Vagina (tissue), 2 donors: ENCODE results near the gene TEK. TPM values are rescaled to one million over a fixed set of nuclear protein-coding genes. Genes with fewer than 3 reads are reported as not detected.

Experiments used
- DNase-seq, 2 donors: peaks; one replicate each; pipeline ENCODE4 v3.0.0-alpha.2; 2017; ENCODE audit errors: extremely low spot score in 2 of 2
- H3K27ac ChIP-seq: fragments of 200-600 bp; sonication (generic); one replicate; pipeline ENCODE4 v1.5.1; 2019
- H3K27me3 ChIP-seq: fragments of 200-600 bp; sonication (generic); one replicate; pipeline ENCODE4 v1.5.1; 2019
- H3K36me3 ChIP-seq, 2 donors: fragments of 200-600 bp; sonication (generic); one replicate each; pipeline ENCODE4 v1.5.1; 2017 to 2019
- H3K4me1 ChIP-seq: fragments of 200-600 bp; sonication (generic); one replicate; pipeline ENCODE4 v1.5.1; 2019
- H3K4me3 ChIP-seq, 2 donors: fragments of 200-600 bp; sonication (generic); 1 replicate in 1 of 2; 2 replicates in 1 of 2; pipeline ENCODE4 v1.5.1; 2016 to 2019
- H3K9me3 ChIP-seq: fragments of 200-600 bp; sonication (generic); one replicate; pipeline ENCODE4 v1.5.1; 2019
- POLR2A ChIP-seq, 2 donors: fragments of 450-650 bp; IDR thresholded peaks; one replicate each; pipeline ENCODE4 v1.6.1; 2017; ENCODE audit warnings: antibody characterized with exemption in 2 of 2, mild to moderate bottlenecking in 2 of 2, moderate library complexity in 2 of 2
- POLR2AphosphoS5 ChIP-seq, 2 donors: sonication (generic); formaldehyde crosslinking; IDR thresholded peaks; one replicate each; pipeline ENCODE4 v1.9.0; 2017; ENCODE audit warnings: antibody characterized with exemption in 2 of 2, mild to moderate bottlenecking in 2 of 2, low read depth in 1 of 2; ENCODE audit not compliant: insufficient read depth in 1 of 2
- intact Hi-C: fragments of 100-400 bp; cut with DNase I; formaldehyde crosslinking; loops from one replicate; pipeline ENCODE4 v1.15.1; 2023
- total RNA-seq: library from RNA; depleted of rRNA; stranded (reverse); fragments of >200 nt; gene quantifications from one replicate; pipeline ENCODE4 v1.2.3, GENCODE V29; 2016
- TF ChIP-seq, protein P1 (sequence below), 3 experiments: fragments of 450-650 bp in 2 of 3; fragments of 200-600 bp in 1 of 3; sonication (generic) in 1 of 3; IDR thresholded peaks; one replicate each; pipeline ENCODE4 v1.5.1; 2017 to 2019; ENCODE audit warnings: antibody characterized with exemption in 3 of 3, mild to moderate bottlenecking in 2 of 3, moderate library complexity in 2 of 3

The TEK gene
- total RNA-seq, 1 donor from 2014 or later = 12.5 TPM

DNA sequence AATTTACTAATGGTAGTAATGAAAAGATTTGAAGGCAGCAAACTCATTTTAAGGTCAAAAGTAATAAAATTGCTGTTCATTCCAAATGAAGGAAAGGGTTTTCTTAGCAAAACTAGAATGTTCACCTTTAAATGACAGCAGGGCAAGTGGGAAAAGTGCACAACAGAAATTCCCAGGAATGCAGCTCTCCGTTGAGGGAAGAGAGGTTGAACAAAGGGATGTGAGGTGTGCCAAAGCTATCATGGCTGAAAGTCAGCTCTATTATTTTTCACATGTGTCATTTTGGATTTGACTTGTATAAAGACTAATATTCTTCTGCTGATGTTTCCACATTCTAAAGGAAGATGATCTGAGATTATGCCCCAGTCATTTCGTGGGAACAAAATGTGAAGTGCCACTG, 51.6 kb downstream of the TEK start:
- intact Hi-C loops = no loop called here
- DNase-seq = no peak
- H3K27me3 ChIP-seq = no peaks in the 10 kb centered on the region
- H3K36me3 ChIP-seq = no peaks in the 10 kb centered on the region
- TF ChIP-seq, protein P1, sequence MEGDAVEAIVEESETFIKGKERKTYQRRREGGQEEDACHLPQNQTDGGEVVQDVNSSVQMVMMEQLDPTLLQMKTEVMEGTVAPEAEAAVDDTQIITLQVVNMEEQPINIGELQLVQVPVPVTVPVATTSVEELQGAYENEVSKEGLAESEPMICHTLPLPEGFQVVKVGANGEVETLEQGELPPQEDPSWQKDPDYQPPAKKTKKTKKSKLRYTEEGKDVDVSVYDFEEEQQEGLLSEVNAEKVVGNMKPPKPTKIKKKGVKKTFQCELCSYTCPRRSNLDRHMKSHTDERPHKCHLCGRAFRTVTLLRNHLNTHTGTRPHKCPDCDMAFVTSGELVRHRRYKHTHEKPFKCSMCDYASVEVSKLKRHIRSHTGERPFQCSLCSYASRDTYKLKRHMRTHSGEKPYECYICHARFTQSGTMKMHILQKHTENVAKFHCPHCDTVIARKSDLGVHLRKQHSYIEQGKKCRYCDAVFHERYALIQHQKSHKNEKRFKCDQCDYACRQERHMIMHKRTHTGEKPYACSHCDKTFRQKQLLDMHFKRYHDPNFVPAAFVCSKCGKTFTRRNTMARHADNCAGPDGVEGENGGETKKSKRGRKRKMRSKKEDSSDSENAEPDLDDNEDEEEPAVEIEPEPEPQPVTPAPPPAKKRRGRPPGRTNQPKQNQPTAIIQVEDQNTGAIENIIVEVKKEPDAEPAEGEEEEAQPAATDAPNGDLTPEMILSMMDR (IDR thresholded peaks at IDR 0.05) = no peak
- TF ChIP-seq POLR2A (IDR thresholded peaks at IDR 0.05) = no peak
- no peak for TF ChIP-seq POLR2AphosphoS5 (IDR thresholded peaks at IDR 0.05; ENCODE audit: insufficient read depth in 1 of 2, low read depth in 1 of 2)
- H3K4me3 ChIP-seq = no peak overlapping the region
- no peaks in the 10 kb centered on the region for H3K4me1 ChIP-seq
- no peaks in the 10 kb centered on the region for H3K9me3 ChIP-seq
- no peak overlapping the region for H3K27ac ChIP-seq

DNA sequence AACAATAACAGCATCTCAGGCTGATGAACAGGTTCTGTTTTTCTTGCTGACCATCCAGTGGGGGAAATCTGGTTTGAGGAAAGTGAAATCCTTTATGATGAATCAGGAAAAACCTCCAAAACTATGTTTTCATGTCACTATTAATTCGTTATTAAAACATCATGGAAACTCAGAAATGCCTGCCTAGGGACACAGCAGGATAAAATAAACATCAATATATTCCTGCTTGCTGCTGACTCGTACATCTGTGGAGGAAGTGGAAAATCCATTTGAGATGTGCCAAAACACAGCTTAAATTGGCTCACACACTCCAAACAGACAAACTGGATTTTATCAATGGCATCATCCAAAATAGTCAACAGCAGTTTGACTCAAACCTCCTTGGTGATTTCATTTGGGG, 53.0 kb downstream of the TEK start:
- H3K27me3 ChIP-seq = no peaks in the 10 kb centered on the region
- no peaks in the 10 kb centered on the region for H3K4me1 ChIP-seq
- H3K4me3 ChIP-seq = no peak overlapping the region
- intact Hi-C loops = no loop called here
- no peak for DNase-seq
- TF ChIP-seq, protein P1 (IDR thresholded peaks at IDR 0.05) = no peak
- TF ChIP-seq POLR2A (IDR thresholded peaks at IDR 0.05) = no peak
- no peak for TF ChIP-seq POLR2AphosphoS5 (IDR thresholded peaks at IDR 0.05; ENCODE audit: insufficient read depth in 1 of 2, low read depth in 1 of 2)
- no peaks in the 10 kb centered on the region for H3K36me3 ChIP-seq
- no peak overlapping the region for H3K27ac ChIP-seq
- H3K9me3 ChIP-seq = no peaks in the 10 kb centered on the region

DNA sequence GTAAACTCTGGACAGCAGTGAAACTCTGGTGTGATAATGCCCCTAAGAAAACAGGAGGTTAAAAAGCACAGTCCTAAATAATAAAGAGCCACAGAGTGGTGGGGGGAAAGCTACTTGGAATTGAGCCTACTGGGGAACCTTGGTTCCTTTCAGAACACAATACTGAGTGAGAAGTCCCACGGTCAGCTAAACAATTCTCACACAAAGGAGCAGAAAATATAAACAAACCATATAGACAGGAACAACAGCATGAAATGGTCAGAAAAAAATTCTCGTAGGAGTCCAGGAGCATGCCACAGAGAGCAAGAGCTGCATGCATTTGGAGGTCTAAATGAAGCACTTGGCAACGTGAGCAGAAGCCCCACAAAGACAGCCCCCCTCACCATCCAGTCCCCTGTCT, 56.0 kb downstream of the TEK start:
- intact Hi-C loops = no loop called here
- no peaks in the 10 kb centered on the region for H3K4me1 ChIP-seq

DNA sequence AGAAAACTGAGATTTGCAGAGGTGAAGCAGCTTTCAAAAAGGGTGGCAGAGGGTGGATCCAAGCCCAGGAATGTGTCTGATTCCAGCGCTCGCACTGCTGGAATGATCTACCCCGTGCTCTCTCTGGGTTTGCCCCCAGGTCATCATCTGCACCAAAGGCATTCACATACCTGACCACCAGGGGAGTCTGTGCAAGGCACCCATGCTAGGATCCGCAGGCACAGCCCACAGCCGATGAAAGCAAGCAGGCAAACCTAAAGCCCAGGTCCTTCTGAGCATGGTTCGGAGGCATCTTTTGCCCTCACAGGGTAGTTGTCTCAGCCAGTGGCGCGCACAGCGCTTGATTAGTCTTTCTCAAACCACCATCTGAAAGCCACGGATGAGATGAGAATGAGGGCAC, 56.6 kb downstream of the TEK start:
- Histone ChIP-seq H3K4me3 (no peak overlapping the region), H3K27ac (no peak overlapping the region), H3K9me3 (no peaks in the 10 kb centered on the region), H3K36me3 (no peaks in the 10 kb centered on the region), H3K4me1 (no peaks in the 10 kb centered on the region), H3K27me3 (no peaks in the 10 kb centered on the region)
- no peak for TF ChIP-seq POLR2AphosphoS5 (IDR thresholded peaks at IDR 0.05; ENCODE audit: insufficient read depth in 1 of 2, low read depth in 1 of 2)
- TF ChIP-seq, protein P1 (IDR thresholded peaks at IDR 0.05) = no peak
- TF ChIP-seq POLR2A (IDR thresholded peaks at IDR 0.05) = no peak
- intact Hi-C loops = no loop called here
- DNase-seq = no peak

More for the DNA sequence above, 56.0 kb downstream of the TEK start:
- DNase-seq = no peak
- H3K27ac ChIP-seq = no peak overlapping the region
- TF ChIP-seq, protein P1 (IDR thresholded peaks at IDR 0.05) = no peak
- TF ChIP-seq POLR2A (IDR thresholded peaks at IDR 0.05) = no peak
- no peak for TF ChIP-seq POLR2AphosphoS5 (IDR thresholded peaks at IDR 0.05; ENCODE audit: insufficient read depth in 1 of 2, low read depth in 1 of 2)
- no peaks in the 10 kb centered on the region for H3K27me3 ChIP-seq
- no peaks in the 10 kb centered on the region for H3K36me3 ChIP-seq
- H3K4me3 ChIP-seq = no peak overlapping the region
- H3K9me3 ChIP-seq = no peaks in the 10 kb centered on the region

DNA sequence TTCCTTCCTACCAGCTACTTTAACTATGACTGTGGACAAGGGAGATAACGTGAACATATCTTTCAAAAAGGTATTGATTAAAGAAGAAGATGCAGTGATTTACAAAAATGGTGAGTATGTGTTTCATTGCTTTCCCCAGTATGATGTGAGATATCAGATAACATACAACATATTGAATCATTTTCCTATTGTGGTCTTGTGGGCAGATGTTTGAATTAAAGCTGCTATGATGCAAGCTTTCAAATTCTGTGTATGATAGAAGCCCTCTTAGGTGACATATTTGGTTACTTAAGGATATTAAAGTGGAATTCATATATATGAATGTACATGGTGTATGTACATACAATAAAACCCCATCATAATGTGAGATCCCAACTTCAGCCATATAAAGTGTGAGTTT, 59.5 kb downstream of the TEK start:
- TF ChIP-seq POLR2AphosphoS5 (IDR thresholded peaks at IDR 0.05; ENCODE audit: insufficient read depth in 1 of 2, low read depth in 1 of 2) = no peak
- TF ChIP-seq, protein P1 (IDR thresholded peaks at IDR 0.05) = no peak
- Histone ChIP-seq H3K36me3 (no peaks in the 10 kb centered on the region), H3K4me1 (no peaks in the 10 kb centered on the region), H3K27me3 (no peaks in the 10 kb centered on the region), H3K9me3 (no peaks in the 10 kb centered on the region), H3K4me3 (no peak overlapping the region), H3K27ac (no peak overlapping the region)
- intact Hi-C loops = no loop called here
- DNase-seq = no peak
